Endometrial microvascular endothelial cells (primary cell): ENCODE results near the gene ST7. TPM values are rescaled to one million over a fixed set of nuclear protein-coding genes. Genes with fewer than 3 reads are reported as not detected.

Source experiments
- in situ Hi-C: cut with HindIII; loops from 2 replicates; pipeline ENCODE4 v1.10.0; 2017; ENCODE audit warnings: low sequenced_read_pairs, low pct_unique_long_range_greater_than_20kb; ENCODE audit errors: inconsistent ontology term
- total RNA-seq: library from RNA; depleted of rRNA; stranded (reverse); fragments of >200 nt; gene quantifications from one replicate; pipeline ENCODE4 v1.2.3, GENCODE V29; 2015; ENCODE audit errors: inconsistent ontology term

ST7 gene
- total RNA-seq, 1 donor from 2014 or later: 24.0 TPM

GRCh38 chr7:117132321-117133120 is 179.2 kb downstream of the ST7 start:
- in situ Hi-C loops: no loop called here

DNA sequence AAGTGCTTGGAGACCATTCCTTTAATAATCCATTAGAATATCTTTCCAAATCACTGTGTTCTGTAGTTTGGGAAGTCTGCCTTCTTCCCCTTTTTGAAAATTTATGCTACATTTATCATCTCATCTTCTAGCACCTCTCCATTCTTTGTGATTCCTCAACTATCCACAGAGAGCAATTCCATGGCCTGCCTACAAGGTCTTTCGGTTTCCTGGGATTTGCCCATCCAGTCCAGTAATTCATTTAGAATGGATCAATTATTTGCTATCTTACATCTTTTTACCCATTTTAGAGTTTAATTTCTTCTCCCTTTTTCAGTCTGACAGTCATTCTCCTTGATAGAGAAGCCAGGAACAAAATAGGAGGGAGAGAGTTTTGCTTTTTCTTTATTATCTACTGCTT is 179.8 kb downstream of the ST7 start:
- in situ Hi-C loops: no loop called here

GRCh38 chr7:117134411-117134810 is 181.1 kb downstream of the ST7 start:
- in situ Hi-C loops: no loop called here

- in situ Hi-C loops: no loop called here
These were observed 181.7 kb downstream of the ST7 start for GRCh38 chr7:117134889-117135552.

GRCh38 chr7:117135553-117135891 is 182.2 kb downstream of the ST7 start:
- in situ Hi-C loops: no loop called here

GRCh38 chr7:117137868-117138267 is 184.6 kb downstream of the ST7 start:
- in situ Hi-C loops: no loop called here

GRCh38 chr7:117138495-117138894 is 185.2 kb downstream of the ST7 start:
- in situ Hi-C loops: no loop called here

DNA sequence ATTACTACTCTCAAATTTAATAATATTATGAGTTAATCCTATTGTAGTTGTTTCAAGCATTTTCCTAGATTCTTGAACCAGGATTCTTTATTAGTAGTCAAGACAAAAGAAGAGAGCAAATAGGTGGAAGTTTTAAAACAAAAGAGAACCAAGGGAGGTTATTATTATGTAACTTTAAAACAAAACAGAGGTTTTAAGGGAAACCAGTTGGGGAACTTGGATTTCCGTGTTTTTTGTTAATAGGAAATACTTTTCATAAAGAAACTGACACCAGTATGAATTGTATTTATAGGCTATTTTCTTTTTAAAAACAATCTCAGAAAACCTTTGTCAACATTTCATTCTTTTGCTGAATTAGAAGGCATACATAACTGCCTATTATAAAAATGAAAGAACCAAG is 185.7 kb downstream of the ST7 start:
- in situ Hi-C loops: no loop called here

DNA sequence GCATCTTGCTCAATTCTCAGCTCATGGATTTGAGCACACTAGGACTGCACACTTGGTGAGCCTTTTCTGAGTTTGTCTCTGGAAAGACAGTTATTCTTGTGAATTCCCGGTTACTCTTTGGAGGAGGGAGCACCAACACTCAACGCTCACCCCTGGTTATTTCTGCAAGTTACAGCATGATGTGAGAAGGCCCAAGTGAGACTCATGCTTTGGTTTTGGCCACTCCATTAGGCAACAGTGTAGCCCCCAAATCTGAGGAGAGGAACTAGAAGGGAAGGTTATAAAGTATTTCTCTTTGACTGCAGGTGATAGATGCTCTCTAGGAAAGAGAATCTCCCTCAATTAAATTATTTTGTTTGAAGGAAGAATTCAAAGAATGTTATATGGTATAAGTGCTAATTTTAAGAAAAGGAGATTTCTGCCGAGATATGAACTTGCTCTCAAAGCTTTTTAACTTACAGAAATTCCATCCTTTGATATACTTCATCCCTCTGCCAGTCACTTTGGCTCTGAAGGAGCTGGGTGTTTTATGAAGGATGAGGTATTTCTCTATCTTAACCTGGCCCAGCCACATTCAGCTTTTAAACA is 186.2 kb downstream of the ST7 start:
- in situ Hi-C loops: no loop called here

- in situ Hi-C loops: no loop called here
These were observed 187.6 kb downstream of the ST7 start for GRCh38 chr7:117140921-117141320.

DNA sequence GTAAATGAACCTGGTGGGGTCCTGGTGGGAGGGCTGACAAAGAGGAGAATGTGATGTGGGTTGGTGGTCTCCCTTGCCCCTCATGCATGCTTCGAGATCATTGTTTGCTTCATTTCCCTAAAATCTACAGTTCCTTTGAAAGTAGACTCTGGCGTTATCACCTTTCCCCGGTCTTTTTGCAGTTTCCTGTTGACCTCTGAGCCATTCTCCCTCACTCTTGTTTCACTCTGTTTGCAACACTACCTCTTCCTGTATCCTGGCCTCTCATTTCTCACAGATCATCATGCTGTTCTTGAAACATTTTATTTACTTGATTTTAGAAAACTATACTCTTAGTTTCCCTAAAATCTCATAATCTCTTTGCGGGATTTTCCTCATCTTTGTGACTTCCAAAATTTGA is 189.8 kb downstream of the ST7 start:
- in situ Hi-C loops: no loop called here

- in situ Hi-C loops: no loop called here
These were observed 190.3 kb downstream of the ST7 start for GRCh38 chr7:117143580-117143979.

DNA sequence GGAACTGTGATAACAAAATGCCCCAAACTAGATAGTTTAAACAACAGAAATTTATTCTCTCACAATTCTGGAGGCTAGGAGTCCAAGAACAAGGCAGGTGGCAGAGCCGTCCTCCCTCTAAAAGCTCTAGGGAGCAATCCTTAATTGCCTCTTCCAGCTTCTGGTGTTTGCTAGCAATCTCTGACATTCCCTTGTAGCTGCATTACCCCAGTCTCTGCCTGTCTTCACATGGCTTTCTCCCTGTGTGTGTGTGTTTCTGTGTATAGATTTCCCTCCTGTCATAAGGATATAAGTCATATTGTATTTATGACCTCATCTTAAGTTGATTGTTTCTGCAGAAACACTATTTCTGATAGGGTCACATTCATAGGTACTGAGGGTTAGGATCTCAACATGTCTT is 192.0 kb downstream of the ST7 start:
- in situ Hi-C loops: no loop called here

GRCh38 chr7:117146059-117146458 is 192.8 kb downstream of the ST7 start:
- in situ Hi-C loops: no loop called here

DNA sequence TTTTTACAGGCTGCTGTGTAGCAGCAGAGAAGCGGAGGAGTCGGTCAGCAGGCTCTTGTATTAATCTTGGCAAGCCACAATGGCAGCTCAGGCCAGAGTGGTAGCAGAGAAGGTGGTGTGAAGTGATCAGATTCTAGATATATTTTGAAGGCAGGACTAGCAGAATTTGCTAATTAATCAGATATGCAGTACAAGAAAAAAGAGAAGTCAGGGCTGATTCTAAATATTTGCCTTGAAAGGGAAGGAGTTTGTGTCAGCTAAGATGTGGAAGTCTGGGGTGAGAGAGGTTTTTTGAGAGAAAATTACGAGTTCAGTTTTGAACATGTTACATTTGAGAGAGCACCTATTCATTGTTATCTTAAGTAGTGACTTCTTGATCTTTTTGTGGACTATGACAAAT is 193.2 kb downstream of the ST7 start:
- in situ Hi-C loops: no loop called here

- in situ Hi-C loops: no loop called here
These were observed 195.7 kb downstream of the ST7 start for GRCh38 chr7:117148971-117149370.

DNA sequence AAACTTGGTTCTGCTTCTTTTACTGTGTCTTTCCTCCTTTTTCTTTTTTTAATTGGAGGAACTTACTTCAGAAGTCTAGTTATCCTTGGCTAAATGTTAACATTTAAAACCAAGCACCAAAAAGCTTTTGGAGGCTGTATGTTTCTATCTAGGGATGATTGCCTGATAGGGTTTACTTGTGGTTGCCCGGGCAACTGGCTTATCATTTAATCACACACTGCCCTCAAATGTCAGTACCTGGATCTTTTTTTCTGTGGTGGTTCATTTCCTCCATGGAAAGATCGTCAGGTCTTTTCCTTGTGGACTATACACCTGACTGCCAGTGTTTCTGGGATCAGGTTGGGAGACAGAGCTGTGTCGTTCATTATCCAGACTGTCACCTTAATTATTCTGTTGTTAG is 196.4 kb downstream of the ST7 start:
- in situ Hi-C loops: no loop called here

DNA sequence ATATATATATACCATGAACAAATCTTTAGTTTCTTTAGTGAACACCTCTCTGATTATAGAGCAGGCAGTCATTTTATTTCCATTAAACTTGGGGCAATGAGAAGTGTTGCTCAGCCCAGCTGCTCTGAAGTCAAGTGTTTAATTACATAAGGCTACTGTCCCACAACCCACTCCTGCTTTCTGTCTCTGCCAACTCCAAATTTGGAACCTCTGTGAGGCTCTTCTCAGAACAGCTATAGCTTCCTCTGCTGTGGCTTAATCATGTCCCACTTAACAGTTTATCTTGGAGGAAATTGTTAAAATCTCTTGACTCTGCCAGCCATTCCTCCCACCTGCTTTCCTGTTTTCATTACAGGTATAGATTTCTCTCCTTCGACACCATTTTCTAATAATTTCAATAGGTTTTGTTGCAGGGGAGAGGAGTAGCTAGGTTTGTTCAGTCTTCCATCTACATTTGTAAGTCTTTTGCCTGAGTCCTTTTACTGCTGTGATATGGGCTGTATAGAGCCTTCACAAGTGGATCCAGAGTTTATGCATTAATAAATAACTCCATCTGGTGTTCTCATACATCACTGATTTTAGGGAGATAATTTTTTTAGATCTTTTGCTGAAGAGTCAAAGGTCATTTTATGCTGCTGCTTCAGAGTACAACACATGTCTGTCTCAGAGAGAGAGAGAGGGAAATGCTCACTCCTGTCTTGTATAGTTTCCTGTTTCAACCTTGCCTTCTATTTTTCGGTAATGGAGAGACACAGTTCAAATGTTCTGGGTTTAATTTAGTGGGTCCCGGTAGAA is 199.1 kb downstream of the ST7 start:
- in situ Hi-C loops: no loop called here

DNA sequence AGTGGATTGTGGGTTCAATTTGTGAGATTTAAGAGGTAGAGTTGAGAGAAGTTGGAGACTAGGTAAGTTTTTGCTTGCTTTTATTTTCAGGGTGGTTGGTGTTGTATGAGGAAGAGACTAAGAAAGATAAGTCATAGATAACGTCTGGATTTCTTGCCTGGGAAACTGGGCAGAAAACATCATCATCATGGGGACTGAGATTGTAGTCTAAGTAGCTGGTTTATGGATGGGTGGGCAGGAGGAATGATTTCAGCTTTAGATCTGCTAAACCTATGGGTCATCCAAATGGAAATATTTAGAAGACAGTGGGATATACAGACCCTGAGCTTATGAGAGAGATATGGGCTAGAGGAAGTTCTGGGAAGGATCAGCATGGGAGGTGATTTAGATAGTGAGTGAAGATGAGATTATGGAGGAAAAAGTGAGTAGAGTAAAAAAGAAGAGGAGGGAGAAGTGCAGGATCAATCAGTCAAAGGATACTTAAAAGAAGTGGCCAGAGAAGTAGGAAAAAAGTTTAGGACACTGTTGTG is 199.8 kb downstream of the ST7 start:
- in situ Hi-C loops: no loop called here
